Suprapubic skin (tissue), 4 donors: ENCODE results near the gene ATP5MC2. TPM values are rescaled to one million over a fixed set of nuclear protein-coding genes. Genes with fewer than 3 reads are reported as not detected.

Source experiments
- DNase-seq, 2 donors: peaks; one replicate each; pipeline ENCODE4 v3.0.0-alpha.2; 2019; ENCODE audit warnings: low spot score in 2 of 2
- H3K27ac ChIP-seq: fragments of 200-600 bp; sonication (generic); one replicate; pipeline ENCODE4 v1.5.1; 2019
- H3K27me3 ChIP-seq: fragments of 200-600 bp; sonication (generic); one replicate; pipeline ENCODE4 v1.5.1; 2019
- H3K36me3 ChIP-seq: fragments of 200-600 bp; sonication (generic); one replicate; pipeline ENCODE4 v1.5.1; 2019
- H3K4me1 ChIP-seq: fragments of 200-600 bp; sonication (generic); one replicate; pipeline ENCODE4 v1.5.1; 2019
- H3K4me3 ChIP-seq: fragments of 200-600 bp; sonication (generic); one replicate; pipeline ENCODE4 v1.5.1; 2019; ENCODE audit warnings: mild to moderate bottlenecking
- H3K9me3 ChIP-seq: fragments of 200-600 bp; sonication (generic); one replicate; pipeline ENCODE4 v1.5.1; 2019
- CTCF ChIP-seq, 2 donors: fragments of 200-600 bp in 1 of 2; fragments of 450-650 bp in 1 of 2; sonication (generic) in 1 of 2; IDR thresholded peaks; one replicate each; pipeline ENCODE4 v1.5.1; 2016 to 2019; ENCODE audit warnings: antibody characterized with exemption in 2 of 2, mild to moderate bottlenecking in 1 of 2, moderate library complexity in 1 of 2
- EP300 ChIP-seq: sonication (generic); formaldehyde crosslinking; IDR thresholded peaks from one replicate; pipeline ENCODE4 v1.6.1; 2017; ENCODE audit warnings: antibody characterized with exemption
- POLR2A ChIP-seq, 2 donors: fragments of 450-650 bp; IDR thresholded peaks; one replicate each; pipeline ENCODE4 v1.6.1; 2017; ENCODE audit warnings: antibody characterized with exemption in 2 of 2, mild to moderate bottlenecking in 2 of 2, moderate library complexity in 2 of 2
- POLR2AphosphoS5 ChIP-seq, 3 donors: sonication (generic); formaldehyde crosslinking; IDR thresholded peaks; one replicate each; pipeline ENCODE4 v1.6.1; 2017; ENCODE audit warnings: antibody characterized with exemption in 3 of 3
- WGBS: methylation state at CpG from one replicate; pipeline ENCODE4 v1.1.5; 2018; 5-methylcytosine and 5-hydroxymethylcytosine counted together
- total RNA-seq, 4 donors: library from RNA; depleted of rRNA; stranded (reverse); fragments of >200 nt; gene quantifications; one replicate each; pipeline ENCODE4 v1.1.0, GENCODE V29; 2016

The ATP5MC2 gene
- total RNA-seq, 4 donors from 2014 or later, result 232 to 381 (median 315) TPM

- DNase-seq, result no peak
- Histone ChIP-seq H3K9me3 (no peaks in the 10 kb centered on the region), H3K27me3 (no peaks in the 10 kb centered on the region), H3K27ac (peak overlapping the region; percentile 94), H3K4me3 (peak overlapping the region; percentile 63), H3K36me3 (no peaks in the 10 kb centered on the region), H3K4me1 (peaks cover 38% of the 10 kb centered on the region)
- 24% methylated on average over 6 of the region's 6 CpGs for WGBS
- TF ChIP-seq POLR2AphosphoS5 (IDR thresholded peaks at IDR 0.05), result no peak
- no peak for TF ChIP-seq POLR2A (IDR thresholded peaks at IDR 0.05)
- no peak for TF ChIP-seq EP300
- no peak for TF ChIP-seq CTCF (IDR thresholded peaks at IDR 0.05)
Measured at GRCh38 chr12:53626702-53627169, 49.1 kb downstream of the ATP5MC2 start.

- DNase-seq, result peak; percentile 98 to 99
- Histone ChIP-seq H3K4me3 (peak within 1 kb of the TSS; percentile 63), H3K27me3 (no peaks in the 10 kb centered on the region), H3K4me1 (peaks cover 38% of the 10 kb centered on the region), H3K27ac (peak within 1 kb of the TSS; percentile 94), H3K9me3 (no peaks in the 10 kb centered on the region), H3K36me3 (no peaks in the 10 kb centered on the region)
- under 1% methylated on average over 43 of the region's 48 CpGs for WGBS
- TF ChIP-seq POLR2A (IDR thresholded peaks at IDR 0.05), result peak in 1 of 2 donors; percentile 35
- peak; percentile 38 to 88 (median 86) for TF ChIP-seq POLR2AphosphoS5 (IDR thresholded peaks at IDR 0.05)
- no peak for TF ChIP-seq CTCF (IDR thresholded peaks at IDR 0.05)
- TF ChIP-seq EP300, result no peak
Measured at GRCh38 chr12:53625946-53626701, 49.8 kb downstream of the ATP5MC2 start, which contains the start of gene ATF7. Gene ATF7 (minus strand): TSS chr12:53626382. CDS start chr12:53601000, 25,382 bp downstream.

GRCh38 chr12:53625373-53625945 is 50.4 kb downstream of the ATP5MC2 start:
- no peak for TF ChIP-seq POLR2AphosphoS5 (IDR thresholded peaks at IDR 0.05)
- no peak for TF ChIP-seq POLR2A (IDR thresholded peaks at IDR 0.05)
- no peak for TF ChIP-seq EP300
- no peaks in the 10 kb centered on the region for H3K36me3 ChIP-seq
- peak overlapping the region; percentile 63 for H3K4me3 ChIP-seq
- DNase-seq, result no peak
- no peaks in the 10 kb centered on the region for H3K9me3 ChIP-seq
- H3K27ac ChIP-seq, result peak overlapping the region; percentile 94
- no peaks in the 10 kb centered on the region for H3K27me3 ChIP-seq
- H3K4me1 ChIP-seq, result peaks cover 38% of the 10 kb centered on the region
- 8% methylated on average over 5 of the region's 5 CpGs for WGBS

- H3K36me3 ChIP-seq, result no peaks in the 10 kb centered on the region
- H3K27ac ChIP-seq, result peak overlapping the region; percentile 94
- no peak for DNase-seq
- no peaks in the 10 kb centered on the region for H3K9me3 ChIP-seq
- TF ChIP-seq POLR2A (IDR thresholded peaks at IDR 0.05) (no peak), POLR2AphosphoS5 (IDR thresholded peaks at IDR 0.05) (no peak), CTCF (IDR thresholded peaks at IDR 0.05) (no peak), EP300 (no peak)
- peaks cover 38% of the 10 kb centered on the region for H3K4me1 ChIP-seq
- no peaks in the 10 kb centered on the region for H3K27me3 ChIP-seq
- 20% methylated on average over 4 of the region's 4 CpGs for WGBS
- H3K4me3 ChIP-seq, result peak overlapping the region; percentile 63
Measured at GRCh38 chr12:53624956-53625355, 50.9 kb downstream of the ATP5MC2 start.

GRCh38 chr12:53624458-53624857 is 51.4 kb downstream of the ATP5MC2 start:
- no peaks in the 10 kb centered on the region for H3K36me3 ChIP-seq
- no peaks in the 10 kb centered on the region for H3K9me3 ChIP-seq
- H3K27ac ChIP-seq, result peak overlapping the region; percentile 94
- H3K4me1 ChIP-seq, result peaks cover 38% of the 10 kb centered on the region
- H3K27me3 ChIP-seq, result no peaks in the 10 kb centered on the region
- no peak for DNase-seq
- 17% methylated on average over 3 of the region's 3 CpGs for WGBS
- H3K4me3 ChIP-seq, result peak overlapping the region; percentile 63
- TF ChIP-seq EP300 (no peak), POLR2AphosphoS5 (IDR thresholded peaks at IDR 0.05) (no peak), CTCF (IDR thresholded peaks at IDR 0.05) (no peak), POLR2A (IDR thresholded peaks at IDR 0.05) (no peak)
